HUES48 (cell line): ENCODE results near the gene CSRNP2.
"Not testable (repeated sequence)": the region's sequence is repeated elsewhere in the genome, so short reads cannot be mapped to it uniquely, and the experiment has no call there.

ENCODE experiments used
- H3K27ac ChIP-seq: one replicate; pipeline ENCODE4 v1.7.0; 2013; ENCODE audit warnings: low read depth, low read length, inconsistent platforms
- H3K27me3 ChIP-seq: 2 replicates; pipeline ENCODE4 v1.6.1; 2013; ENCODE audit warnings: mild to moderate bottlenecking, low read length; ENCODE audit not compliant: control insufficient read depth, insufficient read depth
- H3K36me3 ChIP-seq: 2 replicates; pipeline ENCODE4 v1.6.1; 2013; ENCODE audit warnings: low read length; ENCODE audit not compliant: control insufficient read depth, insufficient read depth
- H3K4me1 ChIP-seq: 2 replicates; pipeline ENCODE4 v1.6.1; 2013; ENCODE audit warnings: mild to moderate bottlenecking, low read length; ENCODE audit not compliant: control insufficient read depth, insufficient read depth
- H3K4me3 ChIP-seq: 2 replicates; pipeline ENCODE4 v1.5.1; 2013; ENCODE audit warnings: mild to moderate bottlenecking, low read depth, low read length
- H3K9ac ChIP-seq: 2 replicates; pipeline ENCODE4 v1.6.1; 2013; ENCODE audit warnings: mild to moderate bottlenecking, low read depth, low read length, moderate library complexity
- H3K9me3 ChIP-seq: 2 replicates; pipeline ENCODE4 v1.6.1; 2013; ENCODE audit warnings: low read length; ENCODE audit not compliant: control insufficient read depth, insufficient read depth

The CSRNP2 gene

GRCh38 chr12:51014467-51014866 is 68.9 kb downstream of the CSRNP2 start:
- H3K4me3 ChIP-seq, H3K36me3 ChIP-seq, H3K9me3 ChIP-seq, H3K27ac ChIP-seq, H3K4me1 ChIP-seq, H3K27me3 ChIP-seq, H3K9ac ChIP-seq: not testable (repeated sequence)

GRCh38 chr12:51013441-51013840 is 70.0 kb downstream of the CSRNP2 start:
- Histone ChIP-seq H3K36me3 (peaks cover under 1% of the 10 kb centered on the region; the same call in 1 of the 2 replicates), H3K9ac (no peak overlapping the region), H3K27me3 (no peaks in the 10 kb centered on the region), H3K4me3 (no peak overlapping the region), H3K27ac (no peak overlapping the region), H3K4me1 (peaks cover 10% of the 10 kb centered on the region), H3K9me3 (no peaks in the 10 kb centered on the region)

GRCh38 chr12:51012570-51013236 is 70.7 kb downstream of the CSRNP2 start:
- H3K36me3 ChIP-seq = peaks cover 8% of the 10 kb centered on the region
- H3K9me3 ChIP-seq = no peaks in the 10 kb centered on the region
- no peaks in the 10 kb centered on the region for H3K27me3 ChIP-seq
- peaks cover 10% of the 10 kb centered on the region for H3K4me1 ChIP-seq
- no peak overlapping the region for H3K27ac ChIP-seq
- H3K4me3 ChIP-seq = no peak overlapping the region
- no peak overlapping the region for H3K9ac ChIP-seq

DNA sequence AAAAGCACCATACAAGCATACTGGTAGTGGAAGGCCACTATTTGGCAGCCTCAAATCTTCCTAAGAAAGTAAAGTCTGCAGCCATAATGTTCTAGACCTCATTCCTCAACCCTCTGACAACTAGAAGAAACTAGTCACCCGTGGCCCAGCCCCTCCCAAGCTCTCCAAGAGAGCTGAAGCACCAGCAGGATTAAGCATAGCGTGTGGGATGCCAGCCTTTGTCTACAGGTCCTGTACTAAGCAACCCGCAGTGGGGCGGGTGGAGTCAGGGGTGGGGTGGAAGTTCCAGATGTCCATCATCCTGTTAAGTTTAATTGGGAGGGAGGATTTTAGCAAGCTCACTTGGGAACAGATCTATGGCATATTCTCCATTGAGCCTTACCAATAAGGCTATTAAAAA is 71.4 kb downstream of the CSRNP2 start:
- Histone ChIP-seq H3K9ac (no peak overlapping the region), H3K36me3 (peaks cover 16% of the 10 kb centered on the region), H3K4me3 (no peak overlapping the region), H3K4me1 (peaks cover 10% of the 10 kb centered on the region), H3K27me3 (no peaks in the 10 kb centered on the region), H3K27ac (no peak overlapping the region), H3K9me3 (no peaks in the 10 kb centered on the region)
